T-helper 2 cell treated with Interferon-gamma antibody and Interleukin-4, amounts not matched to agents 5 μg/mL and 100 μg/mL, for 36 hours (primary cell): ENCODE data around the gene THEMIS2.

Source experiments
- DNase-seq: peaks from one replicate; pipeline ENCODE4 v3.0.0; 2021; ENCODE audit warnings: low spot score
- H3K27ac Mint-ChIP-seq: one replicate; pipeline ENCODE4 v1.8.0; 2021; ENCODE audit warnings: mild to moderate bottlenecking, mixed read lengths
- H3K27me3 Mint-ChIP-seq: one replicate; pipeline ENCODE4 v1.8.0; 2021; ENCODE audit warnings: low read depth, mixed read lengths
- H3K36me3 Mint-ChIP-seq: one replicate; pipeline ENCODE4 v1.8.0; 2021; ENCODE audit warnings: low read depth, mixed read lengths
- H3K4me1 Mint-ChIP-seq: one replicate; pipeline ENCODE4 v1.8.0; 2021; ENCODE audit warnings: low read depth, mixed read lengths
- H3K4me3 Mint-ChIP-seq: one replicate; pipeline ENCODE4 v1.8.0; 2022; ENCODE audit warnings: mild to moderate bottlenecking, moderate library complexity, mixed read lengths
- H3K9me3 Mint-ChIP-seq: one replicate; pipeline ENCODE4 v1.8.0; 2021; ENCODE audit warnings: mixed read lengths

THEMIS2 gene

DNA sequence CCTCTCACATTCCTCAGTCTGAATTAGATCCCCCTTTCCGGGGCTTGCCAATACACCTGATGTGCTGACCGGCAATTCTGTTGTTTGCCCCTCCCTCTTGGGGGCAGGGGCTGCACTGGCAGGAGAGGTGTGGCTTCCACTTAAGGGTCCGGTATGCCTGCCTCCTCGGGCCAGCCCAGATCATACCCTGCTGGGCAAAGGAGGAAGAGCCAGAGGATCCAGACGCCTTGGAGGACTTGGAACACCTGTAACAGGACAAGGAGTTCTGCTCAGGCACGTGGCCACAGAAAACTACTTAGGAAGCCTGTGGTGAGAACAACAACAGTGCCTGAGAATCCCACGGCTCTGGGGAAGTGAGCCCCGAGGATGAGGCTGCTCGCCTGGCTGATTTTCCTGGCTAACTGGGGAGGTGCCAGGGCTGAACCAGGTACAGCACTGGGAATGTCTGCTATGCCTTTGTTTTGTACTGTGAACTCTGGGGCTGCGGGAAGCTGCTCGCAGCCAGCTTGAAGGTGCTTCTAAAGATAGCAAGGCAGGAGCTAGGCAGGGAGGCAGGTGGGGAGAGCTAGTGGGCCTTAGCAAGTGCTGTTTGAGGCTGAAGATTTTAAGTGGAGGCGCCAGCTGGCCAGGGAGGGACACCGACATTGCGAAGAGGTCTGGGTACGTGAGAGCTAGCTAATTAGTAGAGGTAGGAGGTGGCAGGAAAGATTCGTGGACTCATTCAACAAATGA, 62.6 kb downstream of the THEMIS2 start, which contains the start of gene SMPDL3B:
Gene SMPDL3B (plus strand): TSS at position 183 of the 732 bp plus-strand sequence. CDS start 184 bp downstream, at position 367.
- no peaks in the 10 kb centered on the region for H3K9me3 Mint-ChIP-seq
- H3K36me3 Mint-ChIP-seq, result no peaks in the 10 kb centered on the region
- peaks cover 16% of the 10 kb centered on the region for H3K27me3 Mint-ChIP-seq
- no peak within 1 kb of the TSS for H3K27ac Mint-ChIP-seq
- no peak for DNase-seq
- peaks cover 27% of the 10 kb centered on the region for H3K4me1 Mint-ChIP-seq
- H3K4me3 Mint-ChIP-seq, result peak within 1 kb of the TSS; percentile 23

DNA sequence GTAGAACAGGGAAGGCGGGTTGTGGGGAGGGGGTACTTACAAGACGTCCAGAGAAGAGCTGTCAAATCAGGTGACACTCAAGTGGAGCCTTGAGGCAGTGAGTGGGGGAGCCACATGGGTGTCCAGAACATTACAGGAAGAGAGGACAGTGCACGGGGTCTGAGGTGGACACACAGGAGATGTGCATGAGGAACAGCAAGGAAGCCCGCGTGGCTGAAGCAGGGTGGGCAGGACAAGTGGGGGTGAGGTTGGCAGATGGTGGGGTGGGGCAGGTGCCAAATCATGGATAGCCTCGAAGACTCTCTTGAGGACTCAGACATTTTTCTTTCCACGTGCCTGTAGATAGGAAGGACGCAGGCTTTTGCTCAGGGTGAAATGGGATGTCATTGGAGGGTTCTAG, 63.4 kb downstream of the THEMIS2 start:
- H3K4me1 Mint-ChIP-seq, result peaks cover 32% of the 10 kb centered on the region
- H3K36me3 Mint-ChIP-seq, result no peaks in the 10 kb centered on the region

More for the DNA sequence above, 63.4 kb downstream of the THEMIS2 start:
- H3K27me3 Mint-ChIP-seq, result peaks cover 16% of the 10 kb centered on the region
- no peak overlapping the region for H3K27ac Mint-ChIP-seq
- no peak overlapping the region for H3K4me3 Mint-ChIP-seq
- DNase-seq, result no peak
- no peaks in the 10 kb centered on the region for H3K9me3 Mint-ChIP-seq
